ENCODE measurements around the gene GALNT9.
A peak's percentile ranks its signal among the peaks of the same experiment; 100 is the strongest.

The GALNT9 gene

DNA sequence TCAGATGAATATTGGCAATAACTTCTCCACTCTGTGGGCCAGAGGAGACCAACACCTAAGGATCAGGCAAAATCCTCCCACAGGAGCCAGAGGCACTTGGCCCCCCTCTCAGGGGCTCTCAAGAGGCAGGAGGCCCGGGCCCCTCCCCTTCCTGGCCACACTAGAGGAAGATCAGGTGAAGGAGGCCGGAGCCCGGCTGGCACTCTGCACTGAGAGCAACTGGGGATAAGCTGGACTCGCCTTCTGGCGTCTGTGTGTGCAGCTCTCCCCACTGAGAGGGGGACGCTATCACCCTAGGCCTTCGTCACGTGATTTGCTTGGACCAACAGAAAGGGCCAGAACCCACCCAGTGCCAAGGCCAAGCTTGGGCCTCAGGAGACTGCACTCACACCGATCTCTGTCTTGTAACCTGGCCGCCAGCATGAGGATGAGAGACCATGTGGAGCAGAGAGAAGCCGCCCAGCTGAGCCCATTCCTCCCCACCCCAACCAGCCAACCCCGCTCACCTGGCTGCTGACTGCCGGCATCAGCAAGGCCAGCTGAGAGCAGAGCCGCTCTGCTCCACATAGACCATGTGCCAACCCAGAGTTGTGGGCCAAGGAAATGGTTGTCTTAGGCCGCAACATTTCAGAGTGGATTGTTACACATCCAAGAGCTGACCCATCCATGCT, 121.1 kb downstream of the GALNT9 start:
- Mint-ChIP-seq H3K4me1 (peaks cover 19% of the 10 kb centered on the region), H3K36me3 (ENCODE audit: low read depth) (no peaks in the 10 kb centered on the region), H3K27me3 (ENCODE audit: low read depth, poor library complexity) (peaks cover 73% of the 10 kb centered on the region), H3K4me3 (no peak overlapping the region), H3K27ac (no peak overlapping the region), H3K9me3 (peaks cover 28% of the 10 kb centered on the region)
- TF ChIP-seq, protein P1, sequence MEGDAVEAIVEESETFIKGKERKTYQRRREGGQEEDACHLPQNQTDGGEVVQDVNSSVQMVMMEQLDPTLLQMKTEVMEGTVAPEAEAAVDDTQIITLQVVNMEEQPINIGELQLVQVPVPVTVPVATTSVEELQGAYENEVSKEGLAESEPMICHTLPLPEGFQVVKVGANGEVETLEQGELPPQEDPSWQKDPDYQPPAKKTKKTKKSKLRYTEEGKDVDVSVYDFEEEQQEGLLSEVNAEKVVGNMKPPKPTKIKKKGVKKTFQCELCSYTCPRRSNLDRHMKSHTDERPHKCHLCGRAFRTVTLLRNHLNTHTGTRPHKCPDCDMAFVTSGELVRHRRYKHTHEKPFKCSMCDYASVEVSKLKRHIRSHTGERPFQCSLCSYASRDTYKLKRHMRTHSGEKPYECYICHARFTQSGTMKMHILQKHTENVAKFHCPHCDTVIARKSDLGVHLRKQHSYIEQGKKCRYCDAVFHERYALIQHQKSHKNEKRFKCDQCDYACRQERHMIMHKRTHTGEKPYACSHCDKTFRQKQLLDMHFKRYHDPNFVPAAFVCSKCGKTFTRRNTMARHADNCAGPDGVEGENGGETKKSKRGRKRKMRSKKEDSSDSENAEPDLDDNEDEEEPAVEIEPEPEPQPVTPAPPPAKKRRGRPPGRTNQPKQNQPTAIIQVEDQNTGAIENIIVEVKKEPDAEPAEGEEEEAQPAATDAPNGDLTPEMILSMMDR (IDR thresholded peaks at IDR 0.05), result no peak
- DNase-seq, result no peak

GRCh38 chr12:132207083-132207775, 122.2 kb downstream of the GALNT9 start:
- Mint-ChIP-seq H3K4me1 (peaks cover 24% of the 10 kb centered on the region), H3K27me3 (ENCODE audit: low read depth, poor library complexity) (peaks cover 84% of the 10 kb centered on the region), H3K9me3 (peaks cover 25% of the 10 kb centered on the region), H3K27ac (no peak overlapping the region), H3K4me3 (no peak overlapping the region), H3K36me3 (ENCODE audit: low read depth) (no peaks in the 10 kb centered on the region)
- DNase-seq, result no peak
- TF ChIP-seq, protein P1 (IDR thresholded peaks at IDR 0.05), result no peak

GRCh38 chr12:132206046-132206434, 123.3 kb downstream of the GALNT9 start:
- Mint-ChIP-seq H3K4me1 (peaks cover 24% of the 10 kb centered on the region), H3K36me3 (ENCODE audit: low read depth) (no peaks in the 10 kb centered on the region), H3K9me3 (peaks cover 17% of the 10 kb centered on the region), H3K27me3 (ENCODE audit: low read depth, poor library complexity) (peaks cover 82% of the 10 kb centered on the region), H3K4me3 (peak overlapping the region; percentile 23), H3K27ac (no peak overlapping the region)
- DNase-seq, result no peak
- TF ChIP-seq, protein P1 (IDR thresholded peaks at IDR 0.05), result no peak

- peak; percentile 61 for DNase-seq
Observed at GRCh38 chr12:132205271-132206045, 123.9 kb downstream of the GALNT9 start.

GRCh38 chr12:132204793-132205270, 124.6 kb downstream of the GALNT9 start:
- H3K27ac Mint-ChIP-seq, result no peak overlapping the region
- TF ChIP-seq, protein P1 (IDR thresholded peaks at IDR 0.05), result no peak
- H3K27me3 Mint-ChIP-seq (ENCODE audit: low read depth, poor library complexity), result peaks cover 84% of the 10 kb centered on the region
- peaks cover 9% of the 10 kb centered on the region for H3K9me3 Mint-ChIP-seq
- peak overlapping the region; percentile 47 for H3K4me3 Mint-ChIP-seq
- no peaks in the 10 kb centered on the region for H3K36me3 Mint-ChIP-seq (ENCODE audit: low read depth)
- DNase-seq, result no peak
- peaks cover 24% of the 10 kb centered on the region for H3K4me1 Mint-ChIP-seq

More at GRCh38 chr12:132205271-132206045, 123.9 kb downstream of the GALNT9 start:
- Mint-ChIP-seq H3K36me3 (ENCODE audit: low read depth) (no peaks in the 10 kb centered on the region), H3K27ac (no peak overlapping the region), H3K9me3 (peaks cover 14% of the 10 kb centered on the region), H3K4me1 (peaks cover 24% of the 10 kb centered on the region), H3K4me3 (peak overlapping the region; percentile 47), H3K27me3 (ENCODE audit: low read depth, poor library complexity) (peaks cover 81% of the 10 kb centered on the region)
- TF ChIP-seq, protein P1 (IDR thresholded peaks at IDR 0.05), result no peak

All from nephron progenitor cell (in vitro differentiated cells).